CD4-positive, alpha-beta T cell (primary cell): ENCODE data around the gene SORCS2. TPM values are rescaled to one million over a fixed set of nuclear protein-coding genes. Genes with fewer than 3 reads are reported as not detected.

Source experiments
- ATAC-seq: fragments of 200-7000 bp; cut with Tn5 transposase; one replicate; pipeline ENCODE4 v1.10.0; 2022; ENCODE audit warnings: mild to moderate bottlenecking; ENCODE audit not compliant: poor library complexity
- CTCF ChIA-PET: fragments of 350-600 bp; sonication (Branson Sonifier 250); formaldehyde crosslinking; loops from one replicate; lab custom pipeline; 2021; ENCODE audit warnings: antibody characterized with exemption, inconsistent platforms; lab: Charles Lee
- POLR2A ChIA-PET: fragments of 350-600 bp; sonication (Branson Sonifier 250); formaldehyde crosslinking; loops from one replicate; lab custom pipeline; 2021; ENCODE audit warnings: antibody characterized with exemption, inconsistent platforms; lab: Charles Lee
- DNase-seq, 14 experiments: peaks; one replicate each; pipeline ENCODE4 v3.0.0-alpha.2; 2013 to 2020; ENCODE audit warnings: mixed read lengths in 2 of 14
- H3K27ac ChIP-seq, 2 donors: one replicate each; pipeline versions ENCODE4 v1.5.1 to v1.7.0; 2013; ENCODE audit warnings: low read length in 2 of 2, low read depth in 1 of 2, mild to moderate bottlenecking in 1 of 2
- H3K27me3 ChIP-seq, 2 experiments: 1 replicate in 1 of 2; 2 replicates in 1 of 2; pipeline versions ENCODE4 v1.6.1 to v1.7.0; 2013; ENCODE audit warnings: low read length in 2 of 2, control low read depth in 1 of 2, mild to moderate bottlenecking in 1 of 2, moderate library complexity in 1 of 2; ENCODE audit not compliant: insufficient read depth in 2 of 2, control insufficient read depth in 1 of 2
- H3K36me3 ChIP-seq: one replicate; pipeline ENCODE4 v1.6.1; 2013; ENCODE audit warnings: low read length, control low read depth; ENCODE audit not compliant: insufficient read depth
- H3K4me1 ChIP-seq: one replicate; pipeline ENCODE4 v1.6.1; 2013; ENCODE audit warnings: low read length, control low read depth; ENCODE audit not compliant: insufficient read depth
- H3K4me3 ChIP-seq: one replicate; pipeline ENCODE4 v1.5.1; 2013; ENCODE audit warnings: mild to moderate bottlenecking, low read length, moderate library complexity
- H3K9me3 ChIP-seq, 2 experiments: 1 replicate in 1 of 2; 2 replicates in 1 of 2; pipeline versions ENCODE4 v1.6.1 to v1.7.0; 2013; ENCODE audit warnings: low read length in 2 of 2, mild to moderate bottlenecking in 2 of 2, control low read depth in 1 of 2, moderate library complexity in 1 of 2; ENCODE audit not compliant: control insufficient read depth in 1 of 2, insufficient read depth in 1 of 2
- H3K27ac Mint-ChIP-seq: one replicate; pipeline ENCODE4 v1.8.0; 2020; ENCODE audit warnings: mixed read lengths
- H3K27me3 Mint-ChIP-seq: one replicate; pipeline ENCODE4 v1.8.0; 2021; ENCODE audit warnings: mixed read lengths
- H3K36me3 Mint-ChIP-seq: one replicate; pipeline ENCODE4 v1.8.0; 2021; ENCODE audit warnings: low read depth, mixed read lengths
- H3K4me1 Mint-ChIP-seq: one replicate; pipeline ENCODE4 v1.8.0; 2021; ENCODE audit warnings: low read depth, mixed read lengths
- H3K4me3 Mint-ChIP-seq: one replicate; pipeline ENCODE4 v1.8.0; 2020; ENCODE audit warnings: mild to moderate bottlenecking, mixed read lengths
- H3K9me3 Mint-ChIP-seq: one replicate; pipeline ENCODE4 v1.8.0; 2020; ENCODE audit warnings: mixed read lengths
- CTCF ChIP-seq: fragments of 200-600 bp; IDR thresholded peaks from one replicate; pipeline ENCODE4 v1.8.0; 2022; ENCODE audit warnings: antibody characterized with exemption, mild to moderate bottlenecking
- intact Hi-C, 2 experiments: fragments of 100-400 bp; cut with DNase I in 1 of 2; cut with micrococcal nuclease in 1 of 2; formaldehyde crosslinking; loops; one replicate each; pipeline versions ENCODE4 v1.15.1 to v1.9.0; 2023 to 2025; cut with DNase I, micrococcal nuclease
- total RNA-seq, 174 experiments: library from RNA in 2 of 174; stranded (reverse) in 2 of 174; gene quantifications; one replicate each; pipeline ENCODE4 v1.2.3 and lab custom pipeline; 2021 to 2026

SORCS2 gene
- total RNA-seq, 2 experiments from 2014 or later = not detected

DNA sequence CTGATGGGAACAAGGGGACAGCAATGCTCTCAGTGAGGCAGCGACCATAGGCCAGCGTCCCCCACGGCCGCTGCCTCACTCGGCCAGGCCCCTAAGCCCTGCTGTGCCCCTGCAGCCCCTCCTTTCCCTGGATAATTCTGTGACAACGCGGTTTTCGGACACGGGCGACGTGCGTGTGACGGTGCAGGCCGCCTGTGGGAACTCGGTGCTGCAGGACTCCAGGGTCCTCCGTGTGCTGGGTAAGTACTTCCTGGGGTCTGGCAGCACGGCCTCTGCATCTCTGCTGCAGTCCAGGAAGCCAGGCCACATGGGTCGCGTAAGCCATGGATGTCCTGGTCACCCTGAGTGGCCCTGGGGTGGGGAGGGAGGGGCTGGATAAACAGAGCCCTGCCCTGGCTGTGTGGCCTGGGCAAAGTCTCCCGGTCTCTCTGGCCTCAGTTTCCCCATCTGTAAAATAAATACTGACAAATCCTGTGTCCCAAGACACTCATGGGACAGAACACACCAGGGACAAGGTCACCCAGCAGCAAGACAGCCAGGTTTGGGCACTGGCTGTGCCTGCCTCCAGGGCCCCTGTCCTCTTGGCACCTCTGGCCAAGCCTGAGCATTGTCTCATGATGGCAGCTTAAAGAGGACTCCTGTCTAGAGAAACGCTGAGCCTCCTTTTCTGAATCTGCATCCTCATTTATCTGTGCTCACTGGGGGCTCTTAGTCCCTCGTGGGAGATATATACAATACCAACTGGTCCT is 534.5 kb downstream of the SORCS2 start:
- CTCF ChIA-PET = no interaction called here
- Histone ChIP-seq H3K4me3 (no peak overlapping the region), H3K9me3 (peaks cover 0 to 20% of the 10 kb centered on the region in 2 experiments), H3K36me3 (no peaks in the 10 kb centered on the region), H3K27ac (no peak overlapping the region), H3K27me3 (no peaks in the 10 kb centered on the region), H3K4me1 (no peaks in the 10 kb centered on the region)
- ATAC-seq (no peak), DNase-seq (no peak)
- H3K36me3 Mint-ChIP-seq = no peaks in the 10 kb centered on the region
- no peak for TF ChIP-seq CTCF
- peaks cover 3% of the 10 kb centered on the region for H3K9me3 Mint-ChIP-seq
- peaks cover 4% of the 10 kb centered on the region for H3K27me3 Mint-ChIP-seq
- no peak overlapping the region for H3K4me3 Mint-ChIP-seq
- intact Hi-C loops = no loop called here
- H3K4me1 Mint-ChIP-seq = no peaks in the 10 kb centered on the region
- POLR2A ChIA-PET = no interaction called here
- H3K27ac Mint-ChIP-seq = no peak overlapping the region

GRCh38 chr4:7727749-7728148 is 535.4 kb downstream of the SORCS2 start:
- no peak for ATAC-seq
- Mint-ChIP-seq H3K9me3 (peaks cover 3% of the 10 kb centered on the region), H3K27me3 (no peaks in the 10 kb centered on the region), H3K36me3 (no peaks in the 10 kb centered on the region), H3K4me3 (no peak overlapping the region), H3K27ac (no peak overlapping the region), H3K4me1 (no peaks in the 10 kb centered on the region)
- H3K9me3 ChIP-seq = peaks cover 0 to 20% of the 10 kb centered on the region in 2 experiments
- no peak for TF ChIP-seq CTCF
- no peak for DNase-seq
- no peak overlapping the region for H3K4me3 ChIP-seq
- CTCF ChIA-PET = no interaction called here
- no peaks in the 10 kb centered on the region for H3K4me1 ChIP-seq
- intact Hi-C loops = no loop called here
- POLR2A ChIA-PET = no interaction called here
- H3K27ac ChIP-seq = no peak overlapping the region
- no peaks in the 10 kb centered on the region for H3K36me3 ChIP-seq
- H3K27me3 ChIP-seq = no peaks in the 10 kb centered on the region

DNA sequence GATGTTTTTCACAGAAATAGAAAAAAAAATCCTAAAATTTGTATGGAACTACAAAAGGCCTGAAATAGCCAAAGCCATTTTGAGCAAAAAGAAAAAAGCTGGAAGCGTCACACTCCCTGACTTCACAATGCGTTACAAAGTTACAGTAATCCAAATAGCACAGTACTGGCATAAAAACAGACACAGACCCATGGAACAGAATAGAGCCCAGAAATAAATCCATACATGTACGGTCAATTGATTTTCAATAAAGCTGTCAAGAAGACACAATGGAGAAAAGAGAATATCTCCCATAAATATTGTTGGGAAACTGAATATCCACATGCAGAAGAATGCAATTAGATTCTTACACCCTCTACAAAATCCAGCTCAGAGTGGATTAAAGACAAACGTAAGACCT is 539.1 kb downstream of the SORCS2 start:
- no peak for TF ChIP-seq CTCF
- POLR2A ChIA-PET = no interaction called here
- CTCF ChIA-PET = no interaction called here

More for the DNA sequence above, 539.1 kb downstream of the SORCS2 start:
- Histone ChIP-seq H3K9me3 (peaks cover 0 to 13% of the 10 kb centered on the region in 2 experiments), H3K36me3 (no peaks in the 10 kb centered on the region), H3K27ac (no peak overlapping the region), H3K4me3 (no peak overlapping the region), H3K4me1 (no peaks in the 10 kb centered on the region), H3K27me3 (no peaks in the 10 kb centered on the region)
- Mint-ChIP-seq H3K36me3 (no peaks in the 10 kb centered on the region), H3K9me3 (no peaks in the 10 kb centered on the region), H3K4me3 (no peak overlapping the region), H3K27ac (no peak overlapping the region), H3K4me1 (no peaks in the 10 kb centered on the region), H3K27me3 (no peaks in the 10 kb centered on the region)
- intact Hi-C loops = no loop called here
- ATAC-seq (no peak), DNase-seq (no peak)
